Duodenal mucosa (tissue), 2 donors: ENCODE measurements around the gene MSI2.

Experiments used
- H3K27ac ChIP-seq: one replicate; pipeline ENCODE4 v1.7.0; 2013; ENCODE audit warnings: low read depth, low read length
- H3K27me3 ChIP-seq, 2 donors: one replicate each; pipeline ENCODE4 v1.7.0; 2013; ENCODE audit warnings: low read length in 2 of 2, control low read depth in 1 of 2; ENCODE audit not compliant: insufficient read depth in 2 of 2, control insufficient read depth in 1 of 2
- H3K36me3 ChIP-seq, 2 donors: one replicate each; pipeline ENCODE4 v1.7.0; 2013; ENCODE audit warnings: low read length in 2 of 2, control low read depth in 1 of 2; ENCODE audit not compliant: insufficient read depth in 2 of 2, control insufficient read depth in 1 of 2
- H3K4me1 ChIP-seq, 2 donors: one replicate each; pipeline ENCODE4 v1.7.0; 2013; ENCODE audit warnings: low read length in 2 of 2, control low read depth in 1 of 2; ENCODE audit not compliant: insufficient read depth in 2 of 2, control insufficient read depth in 1 of 2
- H3K4me3 ChIP-seq, 2 donors: one replicate each; pipeline ENCODE4 v1.7.0; 2013; ENCODE audit warnings: low read length in 2 of 2, low read depth in 1 of 2
- H3K9ac ChIP-seq, 2 donors: one replicate each; pipeline ENCODE4 v1.7.0; 2013; ENCODE audit warnings: low read length in 2 of 2, low read depth in 1 of 2
- H3K9me3 ChIP-seq, 2 donors: one replicate each; pipeline ENCODE4 v1.7.0; 2013; ENCODE audit warnings: low read length in 2 of 2, control low read depth in 1 of 2; ENCODE audit not compliant: control insufficient read depth in 1 of 2

Gene MSI2

DNA sequence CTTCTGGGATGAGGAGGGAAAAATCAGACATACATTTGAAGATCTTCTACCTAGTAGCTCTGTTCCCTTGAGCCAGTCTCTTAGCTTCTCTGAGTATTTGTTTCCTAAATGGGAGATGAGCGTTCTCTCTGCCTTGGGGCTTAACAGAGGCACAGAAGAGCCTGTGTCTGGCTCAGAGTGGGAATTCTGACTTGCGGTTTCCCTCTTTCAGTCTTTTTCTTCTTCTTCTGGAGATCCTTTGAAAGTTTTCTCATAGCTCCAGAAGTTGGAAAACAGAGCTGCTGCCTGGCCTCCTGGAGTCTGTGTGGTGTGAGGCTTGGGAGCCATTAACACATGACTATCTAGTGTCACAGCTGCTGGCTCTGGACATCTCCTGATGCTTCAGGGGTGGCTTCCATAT, 167.9 kb downstream of the MSI2 start:
- Histone ChIP-seq H3K4me3 (no peak overlapping the region), H3K4me1 (peaks cover 21 to 27% of the 10 kb centered on the region in 2 donors), H3K9ac (no peak overlapping the region), H3K27ac (no peak overlapping the region), H3K27me3 (no peaks in the 10 kb centered on the region), H3K36me3 (no peaks in the 10 kb centered on the region), H3K9me3 (no peaks in the 10 kb centered on the region)

DNA sequence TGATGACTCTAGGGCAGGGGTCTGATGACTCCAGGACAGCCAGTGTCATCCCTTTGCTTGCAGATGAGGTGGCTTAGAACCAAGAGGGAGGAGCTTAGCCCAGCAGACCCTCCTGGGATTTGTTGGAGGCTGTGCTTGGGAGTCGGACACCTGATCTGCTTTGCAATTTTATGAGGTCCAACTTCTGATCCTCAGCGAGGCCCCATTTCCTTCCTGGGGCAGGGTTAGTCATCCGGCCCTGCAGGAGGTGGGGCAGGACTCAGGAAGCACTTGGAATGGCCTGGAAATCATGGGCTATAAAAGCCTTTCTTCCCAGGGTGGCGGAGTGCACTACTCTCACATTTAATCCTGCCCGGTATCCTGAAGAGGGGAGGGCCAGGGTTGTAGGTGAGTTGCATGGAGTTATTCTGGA, 168.5 kb downstream of the MSI2 start:
- H3K9me3 ChIP-seq: no peaks in the 10 kb centered on the region
- peaks cover 21 to 27% of the 10 kb centered on the region in 2 donors for H3K4me1 ChIP-seq
- H3K27ac ChIP-seq: no peak overlapping the region
- no peaks in the 10 kb centered on the region for H3K27me3 ChIP-seq
- H3K9ac ChIP-seq: no peak overlapping the region
- no peak overlapping the region for H3K4me3 ChIP-seq
- no peaks in the 10 kb centered on the region for H3K36me3 ChIP-seq

DNA sequence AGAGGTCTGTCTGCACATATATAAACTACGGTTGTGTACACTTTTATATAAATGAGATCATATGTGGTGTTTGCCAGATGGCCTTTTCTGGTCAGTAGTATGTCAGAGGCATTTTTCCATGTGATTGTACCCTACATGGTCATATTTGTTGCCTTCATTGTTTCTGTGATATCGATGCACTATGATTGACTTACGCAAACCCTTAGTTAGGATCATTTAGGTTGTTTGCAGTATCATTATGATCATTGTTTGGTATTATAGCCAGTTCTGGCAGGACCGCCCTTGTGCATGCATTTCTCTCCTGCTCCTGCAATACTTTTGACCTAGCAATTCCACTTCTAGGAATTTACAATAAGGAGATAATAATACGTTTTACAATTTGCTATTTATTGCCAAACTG, 169.1 kb downstream of the MSI2 start:
- Histone ChIP-seq H3K27ac (no peak overlapping the region), H3K9ac (no peak overlapping the region), H3K27me3 (no peaks in the 10 kb centered on the region), H3K4me3 (no peak overlapping the region), H3K36me3 (no peaks in the 10 kb centered on the region), H3K4me1 (peaks cover 21 to 26% of the 10 kb centered on the region in 2 donors), H3K9me3 (no peaks in the 10 kb centered on the region)

DNA sequence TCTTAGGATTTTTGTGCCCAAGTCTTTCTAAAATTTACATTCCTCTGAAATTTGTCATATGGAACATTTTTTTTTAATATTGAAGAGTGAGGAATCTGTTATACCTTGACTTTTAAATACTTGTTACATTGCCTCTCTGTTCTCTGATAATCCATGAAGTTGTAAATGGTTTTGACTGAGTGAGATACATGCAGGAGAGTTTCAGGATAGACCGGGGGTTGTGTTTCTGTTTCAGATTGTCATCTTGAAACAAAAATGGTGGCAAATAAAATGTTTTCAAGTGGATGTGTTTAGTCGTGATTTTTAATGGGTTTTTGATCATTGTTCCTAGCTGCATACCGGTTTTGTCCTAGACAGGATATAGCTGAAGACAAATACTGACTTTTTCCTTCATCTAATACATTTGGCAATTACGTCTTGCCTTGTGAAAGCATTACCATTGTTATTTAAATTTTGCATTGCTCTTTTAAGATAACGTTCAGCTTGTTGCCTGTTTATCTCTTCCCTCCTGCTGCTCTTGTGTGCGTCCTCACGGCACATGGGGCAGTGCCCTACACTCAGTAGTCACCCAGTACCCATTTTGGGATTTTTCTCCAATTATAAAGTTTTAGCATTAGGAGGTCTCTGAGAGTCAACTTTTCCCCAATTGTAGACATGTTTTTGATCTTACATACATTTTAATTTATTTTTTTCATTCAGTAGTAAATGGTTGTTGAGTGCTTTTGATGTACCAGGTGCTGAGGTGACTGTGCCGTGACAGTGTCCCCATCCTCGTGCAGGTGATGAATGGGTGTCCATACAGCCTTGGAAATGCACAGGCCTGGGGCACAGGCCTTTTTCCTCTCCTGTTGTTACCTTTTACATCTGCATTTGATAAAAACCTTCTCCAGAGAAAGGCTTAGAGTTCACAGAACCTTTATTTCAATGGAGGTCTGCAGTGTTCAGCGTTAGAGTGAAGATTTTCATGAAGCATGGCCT, 169.9 kb downstream of the MSI2 start:
- no peak overlapping the region for H3K9ac ChIP-seq
- H3K9me3 ChIP-seq: no peaks in the 10 kb centered on the region
- no peak overlapping the region for H3K27ac ChIP-seq
- peaks cover 17 to 19% of the 10 kb centered on the region in 2 donors for H3K4me1 ChIP-seq
- H3K4me3 ChIP-seq: no peak overlapping the region
- H3K27me3 ChIP-seq: no peaks in the 10 kb centered on the region
- H3K36me3 ChIP-seq: no peaks in the 10 kb centered on the region

DNA sequence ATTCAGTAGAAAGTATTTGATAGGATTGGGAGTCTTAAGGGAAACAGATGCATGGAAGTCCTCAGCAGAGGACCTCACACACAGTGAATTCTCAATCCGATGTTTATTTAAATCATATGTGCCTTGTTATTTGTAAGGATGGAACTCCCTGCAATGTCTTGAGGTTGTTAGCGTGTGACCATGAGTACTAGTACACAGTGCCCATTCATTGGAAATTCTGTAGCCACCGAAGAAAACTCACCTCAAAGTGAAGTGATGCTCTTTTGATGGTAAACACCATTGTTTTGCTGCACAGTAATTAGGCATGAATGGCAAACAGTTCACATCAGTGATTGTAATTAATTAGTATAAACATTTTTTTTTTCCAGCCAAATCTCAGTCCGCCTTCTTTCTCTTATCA, 173.6 kb downstream of the MSI2 start:
- Histone ChIP-seq H3K9ac (no peak overlapping the region), H3K4me3 (no peak overlapping the region), H3K36me3 (no peaks in the 10 kb centered on the region), H3K27me3 (no peaks in the 10 kb centered on the region), H3K27ac (no peak overlapping the region), H3K4me1 (peaks cover 6 to 7% of the 10 kb centered on the region in 2 donors), H3K9me3 (no peaks in the 10 kb centered on the region)

DNA sequence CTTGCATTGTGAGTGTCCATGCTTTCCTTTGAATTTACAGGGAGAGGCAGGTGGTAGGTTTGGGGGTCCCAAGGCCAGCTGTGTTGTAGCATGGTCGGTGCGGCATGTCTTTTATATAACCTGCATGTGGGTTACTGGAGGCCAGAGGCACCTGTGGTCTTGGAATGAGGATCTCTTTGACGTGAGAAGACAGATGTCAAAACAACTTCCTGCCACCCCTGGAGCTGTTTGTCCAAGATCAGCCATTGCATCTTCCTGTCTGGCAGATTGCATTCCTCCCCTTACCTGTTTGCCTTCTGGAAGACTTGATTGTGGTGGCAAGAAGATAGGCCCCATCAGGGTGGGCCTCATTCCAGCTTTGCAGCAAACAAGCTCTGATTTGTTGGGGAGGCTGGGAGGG, 175.1 kb downstream of the MSI2 start:
- H3K9ac ChIP-seq: no peak overlapping the region
- no peaks in the 10 kb centered on the region for H3K36me3 ChIP-seq
- no peaks in the 10 kb centered on the region for H3K4me1 ChIP-seq
- no peak overlapping the region for H3K4me3 ChIP-seq
- H3K27me3 ChIP-seq: no peaks in the 10 kb centered on the region
- no peaks in the 10 kb centered on the region for H3K9me3 ChIP-seq
- no peak overlapping the region for H3K27ac ChIP-seq

DNA sequence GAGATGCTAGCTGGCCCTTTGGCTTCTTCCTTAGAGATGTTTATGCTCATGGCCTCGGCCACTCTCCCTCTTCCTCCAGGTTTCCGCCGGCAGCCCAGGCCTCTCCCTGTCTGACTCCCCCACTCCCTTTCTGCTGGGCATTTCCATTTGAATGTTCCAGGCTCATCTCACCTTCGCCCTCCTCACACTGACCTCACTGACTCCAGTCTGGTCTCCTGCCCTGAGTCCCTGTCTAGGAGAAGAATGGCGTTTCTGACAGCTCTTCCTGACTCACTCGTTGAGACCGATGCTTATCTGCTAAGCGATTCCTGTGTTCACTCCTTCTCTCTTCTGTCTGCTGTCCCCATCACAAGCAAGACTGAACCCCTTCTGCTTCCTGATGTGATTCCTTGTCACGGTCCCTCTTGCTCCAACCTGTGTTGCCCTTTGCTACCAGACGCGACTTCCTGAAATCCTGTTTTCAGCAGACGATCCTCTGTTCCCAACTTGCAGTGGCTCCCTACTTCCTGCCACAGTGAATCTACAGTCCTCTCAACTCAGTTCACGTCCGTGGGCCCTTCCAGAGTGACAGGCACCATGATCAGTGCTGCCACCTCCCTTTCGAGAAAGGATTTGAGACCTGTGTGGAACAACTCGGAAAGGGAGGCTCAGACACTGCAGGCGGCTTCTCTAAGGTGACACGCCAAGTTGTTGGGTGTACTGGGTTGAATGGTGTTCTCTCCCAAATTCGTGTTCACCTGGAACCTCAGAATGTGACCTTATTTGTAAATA, 176.4 kb downstream of the MSI2 start:
- H3K4me1 ChIP-seq: no peaks in the 10 kb centered on the region
- no peaks in the 10 kb centered on the region for H3K9me3 ChIP-seq
- no peak overlapping the region for H3K9ac ChIP-seq
- H3K27me3 ChIP-seq: no peaks in the 10 kb centered on the region
- no peaks in the 10 kb centered on the region for H3K36me3 ChIP-seq
- H3K27ac ChIP-seq: no peak overlapping the region
- no peak overlapping the region for H3K4me3 ChIP-seq

DNA sequence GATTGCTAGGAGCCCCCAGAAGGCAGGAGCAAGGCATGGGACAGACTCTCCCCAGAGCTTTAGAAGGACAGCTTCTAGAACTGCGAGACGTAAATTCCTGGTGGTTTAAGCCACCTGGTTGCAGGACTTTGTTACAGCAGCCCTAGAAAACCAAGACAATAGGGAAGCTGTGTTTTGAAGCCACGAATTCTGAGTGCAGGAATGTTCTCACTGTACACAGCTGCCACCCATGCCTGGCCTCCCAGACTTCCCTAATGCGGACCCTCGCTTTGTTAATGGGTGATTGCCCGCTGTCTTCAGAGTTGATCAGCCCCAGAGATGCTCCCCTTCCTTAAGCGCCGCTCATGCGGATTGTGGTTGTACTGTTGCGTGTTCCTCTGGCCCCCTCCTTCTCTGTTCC, 177.1 kb downstream of the MSI2 start:
- H3K9me3 ChIP-seq: no peaks in the 10 kb centered on the region
- H3K36me3 ChIP-seq: no peaks in the 10 kb centered on the region
- no peak overlapping the region for H3K9ac ChIP-seq
- no peaks in the 10 kb centered on the region for H3K27me3 ChIP-seq
- no peak overlapping the region for H3K27ac ChIP-seq
- H3K4me3 ChIP-seq: no peak overlapping the region
- H3K4me1 ChIP-seq: no peaks in the 10 kb centered on the region

DNA sequence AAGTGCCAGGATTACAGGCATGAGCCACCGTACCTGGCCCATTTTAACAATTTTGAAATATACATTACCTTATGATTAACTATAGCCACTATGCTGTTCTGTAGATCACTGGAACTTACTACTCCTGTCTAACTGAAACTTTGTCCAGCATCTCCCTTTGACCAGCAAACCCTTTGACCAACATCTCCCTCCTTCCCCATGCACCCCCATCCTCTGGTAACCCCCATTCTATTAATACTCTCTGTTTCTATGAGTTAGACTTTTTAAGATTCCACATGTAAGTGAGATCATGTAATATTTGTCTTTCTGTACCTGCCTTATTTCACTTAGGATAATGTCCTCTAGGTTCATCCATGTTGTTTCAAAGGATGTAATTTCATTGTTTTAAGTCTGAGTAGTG, 178.0 kb downstream of the MSI2 start:
- Histone ChIP-seq H3K9me3 (no peaks in the 10 kb centered on the region), H3K27me3 (no peaks in the 10 kb centered on the region), H3K27ac (no peak overlapping the region), H3K4me3 (no peak overlapping the region), H3K9ac (no peak overlapping the region), H3K4me1 (no peaks in the 10 kb centered on the region), H3K36me3 (no peaks in the 10 kb centered on the region)

DNA sequence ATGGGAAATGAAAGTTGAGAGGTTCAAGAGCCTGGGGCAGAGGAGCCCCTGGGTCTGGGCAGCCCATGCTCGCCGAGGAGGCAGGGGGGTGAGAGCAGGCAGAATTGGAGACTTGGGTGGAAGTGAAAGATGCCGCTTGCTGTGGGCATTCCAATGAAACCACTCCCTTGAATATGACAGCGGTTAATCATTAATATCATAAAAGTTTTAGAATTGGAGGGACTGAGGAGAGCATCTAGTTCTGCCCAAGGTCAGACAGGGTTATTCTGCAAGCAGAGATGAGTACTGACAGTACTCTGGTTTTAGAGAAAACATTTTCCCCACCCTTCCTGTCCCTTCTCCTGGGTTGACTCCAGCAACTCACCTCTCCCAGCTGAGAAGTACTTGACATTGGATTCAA, 180.2 kb downstream of the MSI2 start:
- Histone ChIP-seq H3K4me1 (peaks cover 17 to 18% of the 10 kb centered on the region in 2 donors), H3K9ac (no peak overlapping the region), H3K36me3 (no peaks in the 10 kb centered on the region), H3K27ac (no peak overlapping the region), H3K27me3 (no peaks in the 10 kb centered on the region), H3K9me3 (no peaks in the 10 kb centered on the region), H3K4me3 (no peak overlapping the region)
